NCI-H1092 (cell line): Measurements from ENCODE around the gene NAGA.
"Not testable (repeated sequence)": the region's sequence is repeated elsewhere in the genome, so short reads cannot be mapped to it uniquely, and the experiment has no call there.

Source experiments
- DNase-seq: peaks from one replicate; lab custom pipeline; 2025; lab: John Stamatoyannopoulos, UW

Gene NAGA

DNA sequence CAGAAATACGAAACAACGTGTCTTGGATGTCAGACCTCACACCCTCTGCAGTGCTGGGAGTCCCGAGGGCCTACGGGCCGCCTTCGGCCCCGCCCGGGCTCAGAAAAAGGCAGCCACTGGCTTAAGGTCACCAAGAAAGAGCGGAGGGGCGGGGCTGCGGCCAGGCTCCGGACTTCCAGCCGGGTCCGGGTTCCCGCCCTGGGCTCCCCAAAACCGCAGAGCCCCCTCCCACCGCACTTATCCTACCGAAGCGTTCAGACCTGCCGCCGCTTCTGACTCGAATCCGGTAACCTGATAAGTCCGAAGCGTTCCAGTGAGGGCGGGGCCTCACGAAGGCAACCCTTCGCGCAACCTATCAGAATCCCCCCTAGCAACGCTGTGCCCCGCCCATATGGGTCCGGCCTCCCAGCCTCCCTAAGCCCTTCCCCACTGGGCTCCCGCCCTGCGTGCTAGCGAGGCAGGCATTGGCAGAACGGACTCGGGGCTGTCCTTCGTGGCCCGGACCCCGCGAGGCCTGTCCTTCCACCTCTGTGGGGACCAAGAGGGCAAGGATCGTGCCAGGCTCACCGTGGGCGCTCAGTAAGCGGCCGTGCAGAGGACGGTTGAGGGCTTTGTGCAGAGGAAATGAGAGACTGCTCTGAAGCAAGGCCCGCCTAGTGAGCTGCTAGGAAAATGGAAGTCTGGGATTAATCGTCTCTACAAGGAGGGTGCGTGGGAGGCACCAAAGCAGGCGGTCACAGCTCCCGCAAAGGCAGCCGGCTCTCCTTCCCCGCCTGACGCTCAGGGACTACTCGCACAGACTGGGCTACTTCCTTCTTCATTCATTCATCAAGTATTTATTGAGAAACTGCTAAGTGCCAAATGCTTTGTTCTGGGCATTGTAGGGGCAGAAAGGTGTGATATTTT lies at the start of gene NAGA:
Gene NAGA (minus strand): TSS at position 296 of the 906 bp plus-strand sequence. CDS start 515 bp downstream, outside the sequence.
- DNase-seq = peak; percentile 97

DNA sequence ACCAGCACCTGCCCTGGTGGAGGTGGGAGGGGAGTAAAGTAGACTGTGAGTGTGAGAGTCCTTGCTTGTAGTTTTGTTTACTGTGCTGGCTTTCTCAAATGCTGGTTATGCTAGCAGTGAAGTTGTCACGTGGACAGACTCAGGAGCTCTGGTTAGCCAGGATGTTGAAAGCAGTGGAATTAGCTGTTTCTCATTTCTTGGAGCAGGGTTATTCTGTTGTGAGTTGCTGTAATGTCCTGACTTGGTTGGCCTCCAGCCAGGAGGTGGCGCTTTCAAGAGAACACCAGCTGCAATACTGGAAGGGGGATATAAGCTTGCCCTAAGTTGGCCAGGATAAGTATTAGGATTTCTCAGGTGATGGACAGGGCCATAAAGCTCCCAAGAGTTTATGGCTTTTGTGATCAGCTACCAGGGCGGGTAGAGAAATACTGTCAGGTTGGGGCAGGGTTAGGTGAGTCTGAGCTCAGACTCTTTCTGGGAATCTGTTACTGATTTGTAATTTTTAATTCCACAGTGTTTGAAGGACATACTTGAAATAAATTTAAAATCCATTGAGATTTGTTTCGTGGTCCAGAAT lies 46.3 kb upstream of the NAGA start:
- no peak for DNase-seq

DNA sequence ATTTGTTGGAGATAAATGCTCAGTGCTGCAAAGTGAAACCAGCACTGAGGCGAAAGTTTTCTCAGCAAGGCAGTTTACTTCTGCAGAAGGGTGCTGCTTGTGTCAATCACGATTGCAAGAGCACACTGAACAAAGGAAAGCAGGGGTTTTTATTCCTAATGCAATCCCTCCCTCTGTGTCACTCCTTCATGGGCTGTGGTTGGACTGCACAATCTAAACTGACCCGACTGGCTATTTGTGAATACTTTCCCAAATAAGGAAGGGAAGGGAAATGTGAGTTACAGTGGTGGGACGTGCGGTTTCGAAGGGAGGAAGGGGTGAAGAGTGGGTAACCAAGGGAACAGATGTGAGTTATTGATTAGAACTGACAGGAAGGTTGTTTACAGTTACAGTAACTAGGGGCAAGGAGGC lies 44.8 kb upstream of the NAGA start:
- DNase-seq = not testable (repeated sequence)

- DNase-seq = no peak
Measured at GRCh38 chr22:42114721-42115120, 44.1 kb upstream of the NAGA start.

DNA sequence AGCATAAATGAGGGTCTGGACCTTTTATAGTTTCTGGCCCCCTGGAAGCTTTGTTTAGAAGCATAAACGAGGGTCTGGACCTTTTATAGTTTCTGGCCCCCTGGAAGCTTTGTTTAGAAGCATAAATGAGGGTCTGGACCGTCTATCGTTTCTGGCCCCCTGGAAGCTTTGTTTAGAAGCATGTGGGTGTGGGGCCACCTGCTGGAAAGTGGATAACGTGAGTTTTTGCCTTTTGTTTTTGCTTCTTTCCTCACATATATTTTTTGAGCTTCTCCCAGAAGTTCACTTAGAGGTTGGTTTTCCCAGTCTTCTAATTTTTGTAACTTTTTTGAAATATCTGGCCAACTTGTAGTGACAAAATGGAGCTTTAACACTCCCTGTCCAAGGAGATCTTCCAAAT lies 42.2 kb upstream of the NAGA start:
- not testable (repeated sequence) for DNase-seq

GRCh38 chr22:42111798-42112197 lies 41.2 kb upstream of the NAGA start:
- no peak for DNase-seq

DNA sequence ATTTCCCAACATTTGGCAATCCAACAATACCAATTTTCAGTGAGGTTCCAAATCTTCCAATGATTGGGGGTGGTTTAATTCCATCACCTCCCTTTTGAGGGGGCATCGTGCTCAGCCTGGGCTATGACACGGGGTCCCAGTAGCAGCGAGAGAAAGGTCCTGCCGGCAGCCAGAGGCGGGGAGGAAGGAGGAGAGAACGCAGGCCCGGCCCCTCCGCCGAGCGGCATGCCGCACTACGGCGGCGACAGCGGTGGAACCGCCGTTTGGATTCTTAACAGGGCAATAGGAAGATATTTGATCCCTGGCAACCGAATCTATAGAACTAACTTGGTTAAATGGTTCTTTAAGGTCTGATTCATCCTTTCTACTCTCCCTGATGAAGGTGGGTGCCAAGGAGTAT lies 38.2 kb upstream of the NAGA start:
- no peak for DNase-seq

GRCh38 chr22:42104332-42104860 lies 33.8 kb upstream of the NAGA start:
- DNase-seq = not testable (repeated sequence)

- no peak for DNase-seq
Measured at GRCh38 chr22:42101199-42101598, 30.6 kb upstream of the NAGA start.

DNA sequence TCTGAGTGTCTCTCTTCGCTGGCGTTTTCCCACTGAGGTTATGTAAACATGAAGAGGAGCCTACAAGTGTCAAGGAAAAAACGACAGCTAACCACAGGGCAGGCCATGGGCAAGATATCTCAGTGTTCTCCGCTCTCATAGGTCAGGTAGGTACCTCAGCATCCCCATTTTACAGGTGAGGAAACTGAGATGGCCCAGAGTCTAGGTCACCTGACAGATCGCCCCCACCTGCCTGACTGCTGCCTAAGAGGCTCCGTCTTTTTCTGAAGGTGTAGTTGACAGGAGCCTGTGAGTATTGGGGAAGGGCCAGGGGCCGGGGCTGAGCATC lies 20.8 kb upstream of the NAGA start:
- no peak for DNase-seq

- peak; percentile 99 for DNase-seq
Measured at GRCh38 chr22:42090596-42091454, 20.2 kb upstream of the NAGA start, which contains the start of gene NDUFA6. TSS of gene NDUFA6 (minus strand) at chr22:42090772. CDS start at chr22:42090744, 28 bp downstream.

- no peak for DNase-seq
Measured at GRCh38 chr22:42086051-42086450, 15.4 kb upstream of the NAGA start.

DNA sequence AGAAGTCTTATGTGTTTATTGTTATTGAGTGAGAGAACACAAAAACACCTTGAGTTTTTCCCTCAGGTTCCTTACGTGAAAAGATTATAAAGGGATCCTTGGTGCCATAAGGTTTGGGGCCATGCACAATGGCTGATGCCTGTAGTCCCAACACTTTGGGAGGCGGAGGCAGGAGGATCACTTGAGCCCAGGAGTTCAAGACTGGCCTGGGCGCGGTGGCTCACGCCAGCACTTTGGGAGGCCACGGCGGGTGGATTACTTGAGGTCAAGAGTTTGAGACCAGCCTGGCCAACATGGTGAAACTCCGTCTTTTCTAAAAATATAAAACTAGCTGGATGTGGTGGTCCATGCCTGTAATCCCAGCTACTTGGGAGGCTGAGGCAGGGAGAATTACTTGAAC lies 14.3 kb upstream of the NAGA start:
- no peak for DNase-seq

DNA sequence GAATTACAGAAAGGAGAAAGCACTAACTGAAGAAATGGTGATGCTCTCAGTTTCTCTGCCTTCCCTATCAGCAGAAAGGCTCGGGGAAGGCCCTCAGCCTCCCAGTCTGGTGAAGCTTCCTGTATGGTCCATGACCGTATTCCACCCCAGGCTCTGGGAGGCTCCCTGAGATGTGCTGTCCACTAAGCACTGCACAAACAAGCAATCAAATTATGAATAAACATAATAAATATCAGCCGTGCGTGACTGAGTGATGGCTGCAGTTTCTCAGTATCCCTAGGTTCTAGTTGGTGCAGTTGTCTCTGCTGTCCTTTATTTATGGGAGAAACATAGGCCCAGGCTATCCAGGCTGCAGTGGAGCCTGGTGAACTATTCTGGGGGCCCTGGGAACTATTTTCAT lies 12.5 kb upstream of the NAGA start:
- no peak for DNase-seq

DNA sequence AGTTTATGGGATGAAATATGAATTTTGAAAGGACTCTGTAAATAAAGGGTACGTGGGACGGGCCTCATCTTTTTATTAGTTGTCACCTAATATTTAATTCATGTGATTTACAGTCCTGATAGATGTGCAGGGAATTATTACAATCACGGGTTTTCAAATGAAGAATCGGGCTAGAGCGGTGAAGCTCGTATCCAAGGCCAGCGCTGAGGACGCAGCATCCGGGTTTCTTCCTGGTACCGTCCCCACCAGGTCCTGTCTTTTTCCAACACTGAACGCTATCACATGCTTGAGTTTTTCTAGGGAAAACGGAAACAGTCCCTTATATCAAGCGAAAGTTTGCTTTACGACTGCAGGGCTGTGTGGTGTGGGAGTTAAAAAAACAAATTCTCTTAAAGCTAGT lies 9.7 kb upstream of the NAGA start:
- DNase-seq = peak; percentile 10

- peak; percentile 97 for DNase-seq
Measured at GRCh38 chr22:42079319-42080251, 9.0 kb upstream of the NAGA start, which contains the start of gene SMDT1. TSS of gene SMDT1 (plus strand) at chr22:42079700. CDS start at chr22:42079769, 69 bp downstream.

- DNase-seq = no peak
Measured at GRCh38 chr22:42078469-42079318, 8.1 kb upstream of the NAGA start.

- DNase-seq = no peak
Measured at GRCh38 chr22:42077486-42078125, 7.0 kb upstream of the NAGA start.

DNA sequence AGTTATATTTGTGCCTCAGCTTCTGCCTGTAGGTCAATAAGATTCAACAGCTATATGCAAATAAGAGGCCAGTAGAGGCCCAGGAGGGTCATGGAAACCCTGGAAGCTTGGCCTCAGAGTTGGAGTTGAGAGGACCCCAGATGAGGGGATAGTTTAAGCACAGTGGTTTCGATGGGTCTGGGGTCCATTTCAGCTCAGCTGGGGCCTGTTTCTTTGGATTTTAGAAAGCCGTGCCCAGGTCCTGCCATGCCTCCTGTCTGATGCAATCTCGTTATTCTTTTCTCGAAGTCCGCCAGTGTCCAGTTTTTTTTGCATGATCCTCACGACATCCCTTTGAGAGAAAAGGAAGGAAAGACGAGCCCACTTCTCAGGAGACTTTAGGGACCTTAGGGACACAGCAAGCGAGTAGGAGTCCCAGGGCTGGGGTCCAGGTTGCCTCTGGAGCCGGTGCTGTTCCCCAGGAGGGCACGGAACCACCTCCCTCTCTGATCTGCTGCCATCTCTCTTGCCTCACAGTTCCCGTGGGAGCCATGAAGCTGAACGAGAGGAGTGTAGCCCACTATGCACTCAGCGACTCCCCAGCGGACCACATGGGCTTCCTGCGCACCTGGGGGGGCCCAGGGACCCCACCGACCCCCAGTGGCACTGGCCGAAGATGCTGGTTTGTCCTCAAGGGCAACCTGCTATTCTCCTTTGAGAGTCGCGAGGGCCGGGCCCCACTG lies 6.3 kb upstream of the NAGA start:
- no peak for DNase-seq
